ENCODE results near the gene HDAC8.

Gene HDAC8

DNA sequence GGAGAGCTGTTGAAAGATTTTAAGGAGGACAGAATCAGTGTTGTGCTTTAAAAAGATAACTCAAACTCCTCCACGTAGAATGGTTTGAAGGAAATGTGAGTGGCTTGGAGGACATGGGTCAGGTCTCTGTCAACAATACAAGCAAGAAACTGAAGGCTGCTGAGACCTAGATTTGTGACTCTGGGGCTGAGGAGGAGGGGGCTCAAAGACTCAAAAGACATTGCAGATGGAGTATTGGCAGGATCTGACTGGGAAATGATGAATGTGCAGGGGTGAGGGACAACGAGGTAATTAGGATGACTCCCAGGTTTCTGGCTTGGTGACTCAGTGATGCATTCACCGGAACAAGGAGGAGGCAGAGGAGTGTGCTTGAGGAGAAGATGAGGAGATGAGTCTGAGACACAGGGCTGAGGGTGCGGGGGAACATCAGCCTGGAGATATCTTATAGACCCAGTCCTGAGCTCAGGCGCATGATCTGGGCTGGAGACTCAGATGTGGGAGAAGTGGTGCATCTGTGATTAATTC lies 292.3 kb downstream of the HDAC8 start:
- no peak for DNase-seq
- no peaks in the 10 kb centered on the region; the same call in 1 of the 2 replicates for H3K36me3 ChIP-seq (replicated peaks; ENCODE audit: insufficient read depth, low read length)
- peaks cover 17% of the 10 kb centered on the region for H3K79me2 ChIP-seq (ENCODE audit: low read length)
- H3K9me2 ChIP-seq (replicated peaks; ENCODE audit: insufficient read depth, low read length), result no peaks in the 10 kb centered on the region
- H3K4me1 ChIP-seq (ENCODE audit: low read length), result no peaks in the 10 kb centered on the region
- no peaks in the 10 kb centered on the region for H3K27me3 ChIP-seq (replicated peaks; ENCODE audit: insufficient read depth, low read length)
- H3K4me2 ChIP-seq (ENCODE audit: low read depth, low read length), result no peak overlapping the region
- no peaks in the 10 kb centered on the region for H3K9me3 ChIP-seq (replicated peaks; ENCODE audit: insufficient read depth, low read length)
- H3F3A ChIP-seq (ENCODE audit: insufficient read depth, low read length), result peaks cover 8% of the 10 kb centered on the region
- H3K27ac ChIP-seq (ENCODE audit: low read length), result no peak overlapping the region
- H2AFZ ChIP-seq (ENCODE audit: low read length), result no peak overlapping the region
- no peak overlapping the region for H3K9ac ChIP-seq (ENCODE audit: low read length)
- no peak for TF ChIP-seq EZH2 (optimal IDR thresholded peaks at IDR 0.05; ENCODE audit: low read depth, low read length)
- TF ChIP-seq CTCF (IDR thresholded peaks at IDR 0.05; ENCODE audit: low read length), result no peak
- TF ChIP-seq EZH2phosphoT487 (IDR thresholded peaks at IDR 0.05; ENCODE audit: low read length), result no peak
- H4K20me1 ChIP-seq (ENCODE audit: insufficient read depth, low read length), result no peaks in the 10 kb centered on the region; the same call in 1 of the 2 replicates
- H3K4me3 ChIP-seq (ENCODE audit: low read length), result no peak overlapping the region
